Lower lobe of right lung (tissue), 2 donors: ENCODE data around the gene KCNK2. TPM values are rescaled to one million over a fixed set of nuclear protein-coding genes. Genes with fewer than 3 reads are reported as not detected.

Experiments used
- ATAC-seq, 2 donors: fragments of 200-7000 bp; cut with Tn5 transposase; one replicate each; pipeline ENCODE4 v1.9.1; 2020 to 2022; ENCODE audit warnings: mild to moderate bottlenecking in 2 of 2, moderate library complexity in 2 of 2
- DNase-seq: peaks from one replicate; pipeline ENCODE4 v3.0.0-alpha.2; 2020
- H3K27ac ChIP-seq: fragments of 200-600 bp; one replicate; pipeline ENCODE4 v1.8.0; 2022
- H3K27me3 ChIP-seq: fragments of 200-600 bp; one replicate; pipeline ENCODE4 v1.8.0; 2022; ENCODE audit warnings: low read depth
- H3K36me3 ChIP-seq: fragments of 200-600 bp; one replicate; pipeline ENCODE4 v1.8.0; 2022; ENCODE audit warnings: mild to moderate bottlenecking
- H3K4me1 ChIP-seq: fragments of 200-600 bp; one replicate; pipeline ENCODE4 v1.8.0; 2022
- H3K4me3 ChIP-seq: fragments of 200-600 bp; one replicate; pipeline ENCODE4 v1.8.0; 2022; ENCODE audit warnings: mild to moderate bottlenecking
- H3K9me3 ChIP-seq: fragments of 200-600 bp; one replicate; pipeline ENCODE4 v1.8.0; 2022
- CTCF ChIP-seq: fragments of 200-600 bp; IDR thresholded peaks from one replicate; pipeline ENCODE4 v1.8.0; 2022; ENCODE audit warnings: antibody characterized with exemption, mild to moderate bottlenecking
- intact Hi-C: fragments of 100-400 bp; cut with DNase I; formaldehyde crosslinking; loops from one replicate; pipeline ENCODE4 v1.11.0; 2022
- total RNA-seq: library from RNA; stranded (reverse); fragmentation: NEBNext Ultra II Directional; extraction: Animal tissue kit (Norgen Biotek cat#: 25700); gene quantifications from one replicate; pipeline ENCODE4 v1.2.1, GENCODE V29; 2021
- donor health status: DM: no; HTN: yes; CAD: no; lungs with severe emphysema.

KCNK2 gene
- total RNA-seq, 1 donor from 2014 or later: not detected

- H3K4me3 ChIP-seq: no peak overlapping the region
Observed at GRCh38 chr1:215166886-215167285, 84.3 kb downstream of the KCNK2 start.

GRCh38 chr1:215181518-215181917 lies 99.0 kb downstream of the KCNK2 start:
- H3K27me3 ChIP-seq: no peaks in the 10 kb centered on the region
- no peaks in the 10 kb centered on the region for H3K36me3 ChIP-seq
- no peak overlapping the region for H3K27ac ChIP-seq
- TF ChIP-seq CTCF: no peak
- ATAC-seq: no peak
- H3K4me3 ChIP-seq: no peak overlapping the region
- peaks cover 20% of the 10 kb centered on the region for H3K9me3 ChIP-seq
- intact Hi-C loops: no loop called here
- DNase-seq: no peak
- H3K4me1 ChIP-seq: no peaks in the 10 kb centered on the region

More at GRCh38 chr1:215166886-215167285, 84.3 kb downstream of the KCNK2 start:
- H3K36me3 ChIP-seq: no peaks in the 10 kb centered on the region
- no peaks in the 10 kb centered on the region for H3K9me3 ChIP-seq
- H3K4me1 ChIP-seq: no peaks in the 10 kb centered on the region
- no peak for TF ChIP-seq CTCF
- H3K27me3 ChIP-seq: no peaks in the 10 kb centered on the region
- ATAC-seq (no peak), DNase-seq (no peak)
- intact Hi-C loops: no loop called here
- no peak overlapping the region for H3K27ac ChIP-seq

GRCh38 chr1:215185067-215185620 lies 102.6 kb downstream of the KCNK2 start:
- no peaks in the 10 kb centered on the region for H3K4me1 ChIP-seq
- DNase-seq (no peak), ATAC-seq (no peak)
- intact Hi-C loops: no loop called here
- no peak for TF ChIP-seq CTCF
- no peaks in the 10 kb centered on the region for H3K36me3 ChIP-seq
- H3K4me3 ChIP-seq: no peak overlapping the region
- H3K9me3 ChIP-seq: peaks cover 20% of the 10 kb centered on the region
- no peaks in the 10 kb centered on the region for H3K27me3 ChIP-seq
- no peak overlapping the region for H3K27ac ChIP-seq

GRCh38 chr1:215188302-215188950 lies 105.9 kb downstream of the KCNK2 start:
- Histone ChIP-seq H3K4me1 (no peaks in the 10 kb centered on the region), H3K9me3 (no peaks in the 10 kb centered on the region), H3K36me3 (no peaks in the 10 kb centered on the region), H3K27me3 (no peaks in the 10 kb centered on the region), H3K4me3 (no peak overlapping the region), H3K27ac (no peak overlapping the region)
- TF ChIP-seq CTCF: no peak
- DNase-seq: no peak
- no peak for ATAC-seq
- intact Hi-C loops: no loop called here

- intact Hi-C loops: no loop called here
- H3K36me3 ChIP-seq: no peaks in the 10 kb centered on the region
Observed at GRCh38 chr1:215192306-215192705, 109.8 kb downstream of the KCNK2 start.

More at GRCh38 chr1:215192306-215192705, 109.8 kb downstream of the KCNK2 start:
- Histone ChIP-seq H3K4me3 (no peak overlapping the region), H3K9me3 (no peaks in the 10 kb centered on the region), H3K27ac (no peak overlapping the region), H3K27me3 (no peaks in the 10 kb centered on the region), H3K4me1 (no peaks in the 10 kb centered on the region)
- no peak for TF ChIP-seq CTCF
- DNase-seq: no peak
- ATAC-seq: no peak
